ENCODE data around the gene WDR90.

WDR90 gene

GRCh38 chr16:693766-694165 is 44.6 kb downstream of the WDR90 start:
- Histone ChIP-seq H3K4me2 (ENCODE audit: low read length) (peak overlapping the region; percentile 97), H3K4me3 (ENCODE audit: low read length) (peak overlapping the region; percentile 80), H3K27me3 (ENCODE audit: control insufficient read depth, low read length) (peaks cover 19% of the 10 kb centered on the region)

GRCh38 chr16:694187-694862 is 45.2 kb downstream of the WDR90 start:
- peaks cover 19% of the 10 kb centered on the region for H3K27me3 ChIP-seq (ENCODE audit: control insufficient read depth, low read length)
- H4K20me1 ChIP-seq (ENCODE audit: control insufficient read depth, insufficient read depth, low read depth, low read length) = no peaks in the 10 kb centered on the region
- no peaks in the 10 kb centered on the region for H3K9me2 ChIP-seq (replicated peaks; ENCODE audit: control insufficient read depth, low read length)
- no peaks in the 10 kb centered on the region for H3K36me3 ChIP-seq (ENCODE audit: control insufficient read depth, low read length)
- TF ChIP-seq EZH2phosphoT487 (IDR thresholded peaks at IDR 0.05; ENCODE audit: borderline replicate concordance, low read length) = no peak
- TF ChIP-seq CTCF (IDR thresholded peaks at IDR 0.05; ENCODE audit: low read depth, low read length, poor library complexity, severe bottlenecking) = no peak
- peaks cover 28% of the 10 kb centered on the region for H3K4me1 ChIP-seq (ENCODE audit: control insufficient read depth, low read length)
- H3K79me2 ChIP-seq (ENCODE audit: control insufficient read depth, low read length) = peaks cover 8% of the 10 kb centered on the region
- H3K9me3 ChIP-seq (ENCODE audit: control insufficient read depth, insufficient read depth, low read length) = no peaks in the 10 kb centered on the region
- peak overlapping the region; percentile 80 for H3K4me3 ChIP-seq (ENCODE audit: low read length)
- no peak overlapping the region for H3K27ac ChIP-seq (ENCODE audit: low read depth, low read length)
- peak overlapping the region; percentile 97 for H3K4me2 ChIP-seq (ENCODE audit: low read length)
- peaks cover 7% of the 10 kb centered on the region for H3F3A ChIP-seq (ENCODE audit: control insufficient read depth, insufficient read depth)

More at GRCh38 chr16:693766-694165, 44.6 kb downstream of the WDR90 start:
- H4K20me1 ChIP-seq (ENCODE audit: control insufficient read depth, insufficient read depth, low read depth, low read length) = no peaks in the 10 kb centered on the region
- no peak for TF ChIP-seq EZH2phosphoT487 (IDR thresholded peaks at IDR 0.05; ENCODE audit: borderline replicate concordance, low read length)
- TF ChIP-seq CTCF (IDR thresholded peaks at IDR 0.05; ENCODE audit: low read depth, low read length, poor library complexity, severe bottlenecking) = no peak
- no peaks in the 10 kb centered on the region for H3K36me3 ChIP-seq (ENCODE audit: control insufficient read depth, low read length)
- no peak overlapping the region for H3K27ac ChIP-seq (ENCODE audit: low read depth, low read length)
- no peaks in the 10 kb centered on the region for H3K9me3 ChIP-seq (ENCODE audit: control insufficient read depth, insufficient read depth, low read length)
- peaks cover 33% of the 10 kb centered on the region for H3K4me1 ChIP-seq (ENCODE audit: control insufficient read depth, low read length)
- H3F3A ChIP-seq (ENCODE audit: control insufficient read depth, insufficient read depth) = peaks cover 7% of the 10 kb centered on the region
- peaks cover 14% of the 10 kb centered on the region for H3K79me2 ChIP-seq (ENCODE audit: control insufficient read depth, low read length)
- no peaks in the 10 kb centered on the region for H3K9me2 ChIP-seq (replicated peaks; ENCODE audit: control insufficient read depth, low read length)

GRCh38 chr16:694863-695354 is 45.7 kb downstream of the WDR90 start:
- Histone ChIP-seq H3K36me3 (ENCODE audit: control insufficient read depth, low read length) (no peaks in the 10 kb centered on the region), H3K4me1 (ENCODE audit: control insufficient read depth, low read length) (peaks cover 24% of the 10 kb centered on the region), H3K79me2 (ENCODE audit: control insufficient read depth, low read length) (peaks cover 3% of the 10 kb centered on the region), H3K4me2 (ENCODE audit: low read length) (peak overlapping the region; percentile 97), H3K9me2 (replicated peaks; ENCODE audit: control insufficient read depth, low read length) (no peaks in the 10 kb centered on the region), H3K9me3 (ENCODE audit: control insufficient read depth, insufficient read depth, low read length) (no peaks in the 10 kb centered on the region), H3K4me3 (ENCODE audit: low read length) (peak overlapping the region; percentile 80), H4K20me1 (ENCODE audit: control insufficient read depth, insufficient read depth, low read depth, low read length) (no peaks in the 10 kb centered on the region), H3K27me3 (ENCODE audit: control insufficient read depth, low read length) (peaks cover 20% of the 10 kb centered on the region), H3K27ac (ENCODE audit: low read depth, low read length) (no peak overlapping the region), H3F3A (ENCODE audit: control insufficient read depth, insufficient read depth) (peaks cover 7% of the 10 kb centered on the region)
- no peak for TF ChIP-seq EZH2phosphoT487 (IDR thresholded peaks at IDR 0.05; ENCODE audit: borderline replicate concordance, low read length)
- TF ChIP-seq CTCF (IDR thresholded peaks at IDR 0.05; ENCODE audit: low read depth, low read length, poor library complexity, severe bottlenecking) = no peak
